Esophagus muscularis mucosa (tissue), 3 donors: ENCODE data around the gene TMEM176A.

Experiments used
- CTCF ChIP-seq, 3 experiments: fragments of 200-600 bp in 2 of 3; fragments of 450-650 bp in 1 of 3; sonication (generic) in 2 of 3; IDR thresholded peaks; one replicate each; pipeline ENCODE4 v1.5.1; 2017 to 2019; ENCODE audit warnings: antibody characterized with exemption in 3 of 3, mild to moderate bottlenecking in 2 of 3, moderate library complexity in 1 of 3
- POLR2A ChIP-seq: fragments of 450-650 bp; IDR thresholded peaks from one replicate; pipeline ENCODE4 v1.6.1; 2017; ENCODE audit warnings: antibody characterized with exemption, moderate library complexity, mild to moderate bottlenecking, low read depth

DNA sequence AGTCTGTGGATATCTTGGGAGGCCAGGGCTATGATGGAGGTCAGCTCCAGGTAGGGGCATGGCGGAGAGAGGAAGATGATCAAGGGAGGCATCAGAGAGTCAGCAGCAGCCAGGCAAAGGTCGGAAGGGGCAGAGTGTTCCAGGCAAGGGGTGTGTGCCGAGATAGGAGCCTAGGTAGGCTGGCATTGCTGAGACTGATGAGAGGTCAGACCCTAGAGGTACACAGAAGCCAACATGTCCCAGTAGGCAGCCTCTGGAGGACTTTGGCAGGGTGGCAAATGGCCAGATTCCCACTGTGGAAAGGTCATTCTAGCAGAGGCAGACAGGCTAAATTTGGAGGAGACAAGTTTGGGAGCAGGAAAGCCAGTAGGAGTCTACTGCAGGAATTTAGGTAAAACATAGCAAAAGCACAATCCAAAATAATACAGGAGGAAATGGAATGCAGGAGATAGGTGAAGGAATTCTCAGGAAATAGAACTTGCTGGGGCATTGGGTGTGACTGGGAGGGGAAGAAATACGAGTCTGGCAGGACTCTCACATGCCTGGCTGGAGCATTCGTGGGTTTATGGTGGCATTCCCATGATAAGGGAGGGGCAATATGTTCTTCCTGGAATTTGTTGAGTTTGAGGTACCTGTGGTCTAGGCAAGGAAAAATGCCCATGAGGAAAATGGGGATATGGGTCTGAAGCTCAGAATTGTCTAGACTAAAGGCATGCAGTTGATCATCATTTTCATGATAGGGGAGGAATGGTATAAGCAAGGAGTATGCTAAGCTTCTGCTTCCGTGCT is 25.7 kb downstream of the TMEM176A start:
- no peak for TF ChIP-seq POLR2A
- TF ChIP-seq CTCF (IDR thresholded peaks at IDR 0.05) = no peak
